ENCODE data around the gene OLFM3.
A peak's percentile ranks its signal among the peaks of the same experiment; 100 is the strongest.

OLFM3 gene

GRCh38 chr1:101996825-101997465 lies at the start of gene OLFM3:
Gene OLFM3, minus strand, starts transcription at chr1:101996926.
- DNase-seq = peak; percentile 47

GRCh38 chr1:102045752-102046151 lies 49.0 kb upstream of the OLFM3 start:
- DNase-seq = no peak

GRCh38 chr1:102032534-102032933 lies 35.8 kb upstream of the OLFM3 start:
- DNase-seq = no peak

GRCh38 chr1:102019530-102019929 lies 22.8 kb upstream of the OLFM3 start:
- no peak for DNase-seq

- no peak for DNase-seq
These were observed 19.0 kb upstream of the OLFM3 start for GRCh38 chr1:102015728-102016127.

GRCh38 chr1:102002057-102002456 lies 5.3 kb upstream of the OLFM3 start:
- DNase-seq = no peak

GRCh38 chr1:101995984-101996745 lies 561 bp downstream of the OLFM3 start:
- DNase-seq = no peak

GRCh38 chr1:101993710-101994109 lies 3.0 kb downstream of the OLFM3 start:
- DNase-seq = no peak

- no peak for DNase-seq
These were observed 3.7 kb downstream of the OLFM3 start for GRCh38 chr1:101992821-101993575.

- no peak for DNase-seq
These were observed 15.8 kb downstream of the OLFM3 start for GRCh38 chr1:101980974-101981373.

- DNase-seq = no peak
These were observed 19.5 kb downstream of the OLFM3 start for GRCh38 chr1:101977266-101977665.

GRCh38 chr1:101976161-101976560 lies 20.6 kb downstream of the OLFM3 start:
- DNase-seq = no peak

- no peak for DNase-seq
These were observed 21.4 kb downstream of the OLFM3 start for GRCh38 chr1:101975371-101975770.

GRCh38 chr1:101974599-101975274 lies 22.0 kb downstream of the OLFM3 start:
- no peak for DNase-seq

GRCh38 chr1:101971304-101971703 lies 25.4 kb downstream of the OLFM3 start:
- DNase-seq = no peak

- no peak for DNase-seq
These were observed 28.9 kb downstream of the OLFM3 start for GRCh38 chr1:101967871-101968270.

- DNase-seq = no peak
These were observed 31.4 kb downstream of the OLFM3 start for GRCh38 chr1:101965341-101965740.

- no peak for DNase-seq
These were observed 32.0 kb downstream of the OLFM3 start for GRCh38 chr1:101964708-101965107.

GRCh38 chr1:101960142-101960541 lies 36.6 kb downstream of the OLFM3 start:
- no peak for DNase-seq

- DNase-seq = no peak
These were observed 37.3 kb downstream of the OLFM3 start for GRCh38 chr1:101959456-101959855.

- DNase-seq = no peak
These were observed 39.0 kb downstream of the OLFM3 start for GRCh38 chr1:101957771-101958170.

GRCh38 chr1:101953623-101954022 lies 43.1 kb downstream of the OLFM3 start:
- DNase-seq = no peak

GRCh38 chr1:101945884-101946283 lies 50.8 kb downstream of the OLFM3 start:
- DNase-seq = no peak

All from NCI-H1048 (cell line).